AG04450 (cell line): ENCODE data around the gene OPN3. TPM values are rescaled to one million over a fixed set of nuclear protein-coding genes. Genes with fewer than 3 reads are reported as not detected.

Source experiments
- CTCF ChIA-PET: fragments of 300-600, 350-600 bp; formaldehyde crosslinking; extraction: SDS; loops from one replicate; lab custom pipeline; 2022; ENCODE audit warnings: antibody characterized with exemption, inconsistent platforms; lab: Charles Lee
- POLR2A ChIA-PET: fragments of 350-600 bp; formaldehyde crosslinking; extraction: SDS; loops from one replicate; lab custom pipeline; 2021; ENCODE audit warnings: antibody characterized with exemption, inconsistent platforms; lab: Yijun Ruan, JAX
- DNase-seq: peaks from one replicate; pipeline ENCODE4 v3.0.0-alpha.2; 2011; ENCODE audit warnings: low read depth, low spot score
- H3K27ac ChIP-seq: one replicate; pipeline ENCODE4 v1.5.1; 2012; ENCODE audit warnings: low read depth, low read length, control low read depth
- H3K27me3 ChIP-seq: one replicate; pipeline ENCODE4 v1.6.0; 2012; ENCODE audit warnings: low read length; ENCODE audit not compliant: control insufficient read depth, insufficient read depth
- H3K4me3 ChIP-seq: 2 replicates; pipeline ENCODE4 v1.5.1; 2011; ENCODE audit warnings: mild to moderate bottlenecking, low read depth, low read length, control low read depth
- H3K9me3 ChIP-seq: 2 replicates; pipeline ENCODE4 v1.5.1; 2012; ENCODE audit warnings: low read length; ENCODE audit not compliant: control insufficient read depth, insufficient read depth
- CTCF ChIP-seq: IDR thresholded peaks from 2 replicates; pipeline ENCODE4 v1.5.1; 2011; ENCODE audit warnings: low read depth, low read length, control low read depth, inconsistent platforms
- polyA plus RNA-seq: library from polyadenylated mRNA; depleted of rRNA; stranded (reverse); fragments of >200 nt; gene quantifications from 2 replicates; pipeline ENCODE4 v1.2.3, GENCODE V29; 2011

Gene OPN3
- polyA plus RNA-seq, 1 experiment = 70.1 TPM

- no peak for TF ChIP-seq CTCF
- Histone ChIP-seq H3K27me3 (no peaks in the 10 kb centered on the region), H3K9me3 (no peaks in the 10 kb centered on the region), H3K27ac (no peak overlapping the region), H3K4me3 (no peak overlapping the region)
- DNase-seq = no peak
- ChIA-PET POLR2A (no interaction called here), CTCF (interaction anchor here (0.5 to 0.6 kb wide), 2 partner anchors 192 to 819 kb away, joined by 5 to 8 read pairs; no protein-coding TSS in a partner anchor)
Measured at GRCh38 chr1:241658081-241658793, 18.1 kb upstream of the OPN3 start.

GRCh38 chr1:241654641-241655040, 14.5 kb upstream of the OPN3 start:
- DNase-seq = no peak
- Histone ChIP-seq H3K9me3 (no peaks in the 10 kb centered on the region), H3K4me3 (no peak overlapping the region), H3K27ac (no peak overlapping the region), H3K27me3 (no peaks in the 10 kb centered on the region)
- no peak for TF ChIP-seq CTCF
- ChIA-PET CTCF (interaction anchor here (0.7 to 1.3 kb wide), 3 partner anchors 9 to 344 kb away, joined by 3 to 4 read pairs (median 3); no protein-coding TSS in a partner anchor), POLR2A (no interaction called here)

- Histone ChIP-seq H3K27ac (no peak overlapping the region), H3K27me3 (no peaks in the 10 kb centered on the region), H3K9me3 (no peaks in the 10 kb centered on the region), H3K4me3 (no peak overlapping the region)
- no peak for TF ChIP-seq CTCF
- ChIA-PET CTCF (interaction anchor here (0.7 to 1.3 kb wide), 3 partner anchors 10 to 344 kb away, joined by 3 to 4 read pairs (median 3); no protein-coding TSS in a partner anchor), POLR2A (no interaction called here)
- no peak for DNase-seq
Measured at GRCh38 chr1:241654019-241654418, 13.8 kb upstream of the OPN3 start.

GRCh38 chr1:241652012-241652411, 11.8 kb upstream of the OPN3 start, which contains the start of gene WDR64:
TSS of gene WDR64 (plus strand) at chr1:241652281. CDS start at chr1:241652485, 204 bp downstream.
- DNase-seq = no peak
- no peak within 1 kb of the TSS for H3K27ac ChIP-seq
- no peak for TF ChIP-seq CTCF
- no peaks in the 10 kb centered on the region for H3K9me3 ChIP-seq
- H3K27me3 ChIP-seq = no peaks in the 10 kb centered on the region
- no peak within 1 kb of the TSS for H3K4me3 ChIP-seq
- POLR2A ChIA-PET = no interaction called here
- CTCF ChIA-PET = no interaction called here

- no peak for TF ChIP-seq CTCF
- Histone ChIP-seq H3K9me3 (no peaks in the 10 kb centered on the region; the same call in 1 of the 2 replicates), H3K27ac (no peak overlapping the region), H3K4me3 (no peak overlapping the region), H3K27me3 (no peaks in the 10 kb centered on the region)
- no peak for DNase-seq
- CTCF ChIA-PET = no interaction called here
- POLR2A ChIA-PET = no interaction called here
Measured at GRCh38 chr1:241648159-241648558, 8.0 kb upstream of the OPN3 start.
